ENCODE data around the gene NTSR2.
"Not testable (repeated sequence)": the region's sequence is repeated elsewhere in the genome, so short reads cannot be mapped to it uniquely, and the experiment has no call there.

NTSR2 gene

DNA sequence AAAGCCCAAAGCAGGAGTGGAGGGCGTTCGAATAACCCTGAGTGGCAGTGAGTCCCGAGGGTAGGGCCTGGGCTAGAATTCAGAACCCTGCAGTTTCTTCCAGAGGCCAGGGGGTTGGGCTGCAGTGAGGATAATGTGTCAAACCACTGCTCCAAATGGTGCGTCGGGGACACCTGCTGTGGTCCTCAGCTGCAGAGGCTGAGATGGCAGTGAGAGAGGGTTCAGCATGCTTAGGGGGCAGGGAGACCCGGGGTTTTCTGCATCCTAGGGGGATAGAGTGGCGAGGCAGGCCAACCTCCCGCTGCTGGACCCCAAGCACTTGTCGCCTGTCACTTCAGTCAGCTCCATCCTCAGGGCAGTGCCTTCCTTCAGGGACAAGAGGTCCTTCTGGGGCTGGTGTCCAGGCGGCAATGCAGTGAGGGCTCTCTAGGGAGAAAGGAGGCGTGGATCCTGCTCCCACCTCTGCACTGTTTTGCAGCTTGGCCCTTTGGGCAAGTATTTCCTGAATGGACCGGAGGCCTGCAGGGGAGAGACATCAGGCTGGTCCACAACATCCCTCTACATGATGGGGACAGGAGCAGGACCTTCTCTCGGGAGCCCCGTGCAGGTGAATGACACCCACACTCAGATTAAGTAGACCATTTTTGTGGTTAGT, 8.4 kb upstream of the NTSR2 start:
- peak; percentile 30 to 65 (median 30) for DNase-seq

GRCh38 chr2:11677136-11678055, 7.4 kb upstream of the NTSR2 start:
- peak in 1 of 3 experiments; percentile 29 for DNase-seq

- DNase-seq = peak; percentile 79 to 93 (median 86)
Observed at GRCh38 chr2:11676640-11677039, 6.6 kb upstream of the NTSR2 start.

- DNase-seq = no peak
Observed at GRCh38 chr2:11675423-11676112, 5.6 kb upstream of the NTSR2 start.

DNA sequence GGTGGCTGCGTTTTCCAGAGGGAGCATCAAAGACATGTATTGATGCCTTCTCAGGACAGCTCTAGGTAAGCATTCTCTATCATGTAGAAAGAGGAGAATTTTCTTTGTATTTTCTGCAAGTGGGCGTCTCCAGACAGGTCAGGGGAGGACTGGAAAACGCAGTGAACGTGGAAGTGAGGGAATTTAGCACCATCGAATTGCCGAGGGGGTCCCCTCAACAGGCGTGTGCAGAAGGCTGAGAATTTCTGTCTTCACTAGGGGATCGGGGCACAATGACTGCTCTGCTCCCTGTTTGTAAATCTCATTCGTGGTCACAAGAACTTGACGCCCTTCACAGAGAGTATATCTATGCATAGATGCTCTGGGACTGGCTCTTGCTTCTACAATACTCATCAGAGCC, 5.0 kb upstream of the NTSR2 start:
- DNase-seq = no peak

DNA sequence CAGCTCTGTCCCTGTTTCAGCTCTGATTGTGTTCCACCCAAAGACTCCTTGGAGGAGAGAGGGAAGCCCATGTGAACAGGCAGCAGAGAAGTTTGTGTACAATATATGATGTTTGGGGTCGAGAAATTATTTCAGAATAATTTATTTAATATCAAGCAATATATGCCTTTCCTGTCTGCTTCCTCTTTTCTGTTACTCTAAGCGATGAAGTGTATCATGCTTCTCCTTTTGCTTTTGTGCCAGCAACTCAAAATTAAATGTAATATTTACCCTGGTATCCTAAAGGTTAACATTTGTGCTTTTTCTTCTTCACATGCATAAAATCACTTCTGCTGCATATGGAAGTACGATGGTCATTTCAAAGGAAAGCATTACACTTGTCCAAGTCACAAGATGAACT, 2.4 kb upstream of the NTSR2 start:
- no peak for DNase-seq

DNA sequence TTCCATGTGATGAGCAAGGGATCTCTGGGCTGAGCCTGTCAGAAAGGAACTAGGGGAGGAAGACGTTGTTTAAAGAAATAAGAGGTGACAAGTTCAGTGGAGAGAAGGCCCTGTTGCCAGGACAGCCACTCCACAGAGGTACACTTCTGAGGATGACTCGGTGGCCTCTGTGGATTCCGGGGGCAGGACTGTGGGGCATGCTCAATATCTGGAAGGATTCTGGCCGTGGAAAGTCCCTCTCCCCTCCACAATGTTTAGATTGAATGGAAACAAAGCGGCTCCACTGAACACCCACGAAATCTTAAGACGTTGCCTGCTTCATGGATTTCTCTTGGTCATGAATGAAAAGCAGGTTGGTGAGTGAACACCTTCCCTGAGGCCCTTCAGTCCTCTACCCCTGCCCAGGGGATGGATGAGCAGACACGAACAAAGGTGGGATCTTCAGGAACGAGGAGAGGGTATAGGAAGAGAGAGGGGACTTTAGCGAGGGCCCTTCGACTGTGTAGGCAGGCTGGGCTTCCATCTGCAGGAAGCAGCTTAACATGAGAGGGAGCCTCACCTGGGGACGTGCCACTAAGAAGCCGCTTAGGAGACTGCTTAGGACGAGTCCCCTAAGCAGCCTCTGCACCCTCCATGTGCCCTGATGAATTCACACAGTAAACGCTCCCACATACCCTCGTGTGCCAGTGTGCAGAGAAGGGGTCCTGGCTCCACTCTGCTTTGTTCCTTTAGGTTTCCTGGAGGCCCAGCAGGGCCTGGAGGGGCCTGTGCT, 1.9 kb downstream of the NTSR2 start:
- no peak for DNase-seq

- DNase-seq = no peak
Observed at GRCh38 chr2:11667194-11667593, 2.8 kb downstream of the NTSR2 start.

- no peak for DNase-seq
Observed at GRCh38 chr2:11665510-11666362, 4.3 kb downstream of the NTSR2 start.

DNA sequence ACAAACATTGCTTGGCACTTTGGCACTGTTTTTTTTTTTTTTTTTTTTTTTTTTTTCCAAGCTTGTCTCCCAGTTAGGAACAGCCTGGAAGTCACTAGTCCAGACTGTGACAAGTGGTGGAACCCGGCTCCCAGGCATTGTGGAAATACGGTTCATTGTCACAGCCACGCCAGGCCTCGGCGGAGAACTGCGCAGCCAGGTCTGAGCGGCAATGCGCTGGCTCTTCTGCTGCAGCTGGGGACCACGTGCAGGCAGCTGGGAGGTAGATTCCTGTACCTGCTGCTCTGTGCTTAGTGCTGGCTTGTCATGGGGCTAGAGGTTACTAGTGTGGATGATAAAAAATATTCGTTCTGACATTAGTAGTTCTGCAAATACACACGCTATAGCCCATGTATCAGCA, 5.0 kb downstream of the NTSR2 start:
- no peak for DNase-seq

DNA sequence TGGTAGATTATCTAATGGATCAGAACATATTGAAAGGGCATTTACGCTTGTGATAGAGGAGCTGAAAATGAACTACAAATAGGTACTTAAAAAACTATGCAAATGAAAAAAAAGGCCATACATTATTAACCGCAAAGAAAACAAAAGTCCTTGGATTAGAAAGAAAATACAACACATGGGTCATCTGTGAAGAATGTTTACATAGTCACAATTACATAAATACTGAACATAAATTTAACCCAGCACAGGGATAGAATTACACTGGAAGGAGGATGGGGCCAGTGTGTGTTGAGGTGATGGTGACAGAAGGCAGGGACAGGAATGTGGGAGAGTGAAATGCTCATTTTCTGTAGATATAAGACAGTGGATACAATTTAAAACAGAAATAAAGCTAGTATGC, 6.6 kb downstream of the NTSR2 start:
- DNase-seq = peak in 1 of 3 experiments; percentile 49

DNA sequence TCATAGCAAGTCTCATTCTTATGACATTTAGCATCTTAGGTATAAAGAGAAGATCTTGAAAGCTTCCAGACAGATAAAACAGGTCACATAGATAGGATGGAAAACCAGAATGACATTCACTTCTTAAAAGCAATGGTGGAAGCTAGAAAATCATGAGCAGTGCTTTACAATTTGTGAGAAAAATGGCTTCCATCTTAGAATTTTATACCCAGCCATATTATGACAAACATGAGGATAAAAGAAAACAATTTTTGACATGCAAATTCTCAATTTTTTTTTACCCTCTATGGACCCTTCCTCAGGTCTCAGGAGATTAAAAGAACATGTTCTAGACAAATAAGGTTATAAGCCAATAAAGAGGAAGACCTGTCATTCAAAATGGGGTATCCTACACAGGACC, 7.1 kb downstream of the NTSR2 start:
- DNase-seq = no peak

GRCh38 chr2:11661891-11662435, 8.0 kb downstream of the NTSR2 start:
- no peak for DNase-seq

DNA sequence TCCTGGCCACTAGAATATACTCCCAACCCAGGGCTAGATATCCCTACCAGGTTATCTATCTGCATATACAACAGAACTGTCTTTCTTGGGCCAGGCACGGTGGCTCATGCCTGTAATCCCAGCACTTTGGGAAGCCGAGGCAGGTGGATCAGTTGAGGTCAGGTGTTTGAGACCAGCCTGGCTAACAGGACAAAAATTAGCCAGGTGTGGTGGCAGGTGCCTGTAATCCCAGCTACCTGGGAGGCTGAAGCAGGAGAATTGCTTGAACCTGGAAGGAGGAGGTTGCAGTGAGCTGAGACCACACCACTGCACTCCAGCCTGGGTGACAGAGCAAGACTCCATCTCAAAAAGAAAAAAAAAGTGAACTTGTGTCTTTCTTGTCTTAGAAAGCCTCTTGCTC, 9.6 kb downstream of the NTSR2 start:
- DNase-seq = not testable (repeated sequence)

DNA sequence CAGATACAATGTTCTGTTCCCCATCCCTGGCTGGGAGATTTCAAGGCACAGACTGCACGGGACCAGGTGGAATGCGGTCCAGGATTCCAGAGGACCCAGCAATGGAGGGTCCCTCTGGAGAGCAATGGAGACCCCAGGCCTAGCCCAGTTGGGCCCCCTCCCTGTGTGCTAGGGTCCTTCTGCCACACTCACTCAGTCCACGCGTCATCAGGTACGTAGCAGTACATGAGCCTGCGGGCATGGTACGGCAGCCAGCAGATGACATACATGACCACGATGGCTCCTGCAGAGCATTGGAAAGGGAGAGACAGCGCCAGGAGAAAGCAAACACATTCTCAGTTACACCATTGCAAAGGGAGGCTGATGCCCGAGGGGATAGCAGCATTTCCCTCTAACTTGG, 10.1 kb downstream of the NTSR2 start:
- DNase-seq = no peak

DNA sequence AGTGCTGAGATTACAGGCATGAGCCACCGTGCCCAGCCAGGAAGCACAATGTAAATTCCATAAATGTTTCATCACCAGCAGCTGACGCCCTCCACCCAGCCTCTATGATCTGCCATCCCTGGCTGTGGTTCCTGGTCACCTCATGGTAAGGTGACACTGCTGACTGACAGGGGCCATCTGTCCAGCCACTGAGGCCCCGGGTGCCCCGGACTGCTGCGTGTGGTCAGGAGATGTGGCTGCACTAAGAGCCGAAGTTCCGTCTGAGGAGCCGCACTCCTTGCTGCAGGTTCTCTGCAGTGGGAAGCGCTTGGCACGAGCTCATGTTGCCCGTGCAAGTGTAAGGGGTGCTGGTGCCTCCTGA, 10.9 kb downstream of the NTSR2 start:
- DNase-seq = no peak

GRCh38 chr2:11658208-11659114, 11.5 kb downstream of the NTSR2 start:
- no peak for DNase-seq

DNA sequence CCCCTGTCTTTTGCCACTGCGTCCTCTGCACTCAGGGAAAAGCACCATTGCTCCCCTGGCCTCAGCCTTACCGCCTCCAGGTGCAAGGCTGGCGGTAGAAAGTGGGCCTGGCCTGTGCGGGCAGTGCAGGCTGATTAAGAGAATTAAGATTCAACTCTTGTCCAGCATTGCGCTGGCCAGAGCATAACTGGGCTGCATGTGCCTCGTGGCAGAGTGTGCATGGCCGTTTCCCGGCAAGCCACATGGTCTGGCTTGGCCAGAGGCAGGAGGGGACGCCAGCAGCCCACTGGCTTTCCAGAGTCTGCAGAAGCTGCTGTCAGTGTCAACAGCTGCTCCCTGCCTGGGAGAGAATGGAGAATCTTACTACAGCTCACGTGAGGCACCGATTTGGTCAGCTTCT, 12.3 kb downstream of the NTSR2 start:
- no peak for DNase-seq

DNA sequence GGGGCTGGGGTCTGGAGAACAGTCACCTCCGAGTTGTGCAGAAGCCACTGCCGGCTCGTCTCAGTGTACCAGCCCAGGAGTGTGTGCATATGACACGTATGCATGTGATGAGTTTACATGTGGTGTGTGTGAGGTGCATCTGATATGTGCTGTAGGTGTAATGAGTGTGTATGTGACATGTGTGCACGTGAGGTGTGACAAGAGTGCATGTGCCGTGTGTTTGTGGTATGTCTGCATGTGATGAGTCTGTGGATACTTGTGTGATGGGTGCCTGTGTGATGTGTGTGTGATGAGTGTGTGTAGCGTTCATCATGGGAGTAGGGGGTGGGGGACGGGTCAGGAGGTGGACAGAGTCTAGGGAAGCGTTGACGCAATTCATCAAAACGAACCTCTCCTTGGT, 12.8 kb downstream of the NTSR2 start:
- DNase-seq = no peak

DNA sequence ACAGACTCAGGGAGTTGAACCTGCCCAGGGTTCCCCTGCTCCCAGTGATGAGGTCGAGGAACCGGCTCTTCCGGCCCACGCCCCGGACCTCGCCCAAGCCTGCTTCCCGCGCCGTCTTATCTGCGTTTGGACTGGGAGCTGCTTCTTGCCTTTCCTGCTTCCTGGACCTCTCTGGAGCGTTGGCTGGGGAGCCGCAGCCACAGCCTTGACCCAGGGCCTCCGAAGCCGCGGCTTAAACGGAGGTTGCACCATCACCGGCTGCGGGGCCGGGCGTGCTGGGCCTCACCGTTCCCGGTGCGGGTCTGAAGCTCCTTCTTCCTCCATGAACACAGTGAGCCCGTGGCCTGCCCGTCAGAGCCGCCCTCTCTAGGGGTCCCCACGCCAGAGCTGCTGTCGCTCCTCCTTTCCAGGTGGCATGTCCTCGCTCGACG, 13.3 kb downstream of the NTSR2 start:
- DNase-seq = no peak

DNA sequence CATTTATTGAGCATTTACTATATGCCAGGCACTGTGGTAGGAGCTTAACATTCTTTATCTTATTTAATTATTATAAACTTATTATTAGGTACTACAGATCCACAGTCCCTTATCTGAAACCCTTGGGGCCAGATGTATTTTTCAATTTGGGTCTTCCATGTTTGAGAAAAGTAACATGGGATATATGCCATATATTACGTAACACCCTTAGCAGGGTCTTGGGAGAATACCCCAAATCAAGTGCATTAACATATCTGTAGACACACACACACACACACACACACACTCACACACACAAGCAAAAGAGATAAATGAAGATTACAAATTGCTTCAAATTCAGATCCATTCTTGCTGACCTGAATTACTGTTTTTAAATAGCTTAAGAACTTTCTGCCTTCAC, 13.7 kb downstream of the NTSR2 start:
- no peak for DNase-seq
